GM20000 (cell line): ENCODE measurements around the gene CLCA2.

Experiments used
- DNase-seq: peaks from one replicate; pipeline ENCODE4 v3.0.0; 2012; ENCODE audit warnings: low spot score
- CTCF ChIP-seq: IDR thresholded peaks from 2 replicates; pipeline ENCODE4 v1.5.1; 2012; ENCODE audit warnings: mild to moderate bottlenecking, control low read depth; ENCODE audit errors: extremely low read depth, missing control alignments

The CLCA2 gene

GRCh38 chr1:86423873-86424272, at the start of gene CLCA2:
CLCA2 (plus strand) TSS chr1:86424171; CDS start chr1:86424248, 77 bp downstream.
- TF ChIP-seq CTCF, result no peak
- DNase-seq, result no peak

- no peak for DNase-seq
- no peak for TF ChIP-seq CTCF
Measured at GRCh38 chr1:86375688-86376087, 48.3 kb upstream of the CLCA2 start.

GRCh38 chr1:86377341-86377740, 46.6 kb upstream of the CLCA2 start:
- no peak for TF ChIP-seq CTCF
- DNase-seq, result no peak

- no peak for DNase-seq
- TF ChIP-seq CTCF, result no peak
Measured at GRCh38 chr1:86378813-86379212, 45.2 kb upstream of the CLCA2 start.

- peak; percentile 32 for DNase-seq
- peak; percentile 27 for TF ChIP-seq CTCF
Measured at GRCh38 chr1:86380257-86380861, 43.6 kb upstream of the CLCA2 start.

GRCh38 chr1:86381223-86381622, 42.7 kb upstream of the CLCA2 start:
- no peak for DNase-seq
- no peak for TF ChIP-seq CTCF

- DNase-seq, result no peak
- TF ChIP-seq CTCF, result no peak
Measured at GRCh38 chr1:86382878-86383277, 41.1 kb upstream of the CLCA2 start.
